ENCODE data around the gene TNFRSF21.
"Not testable (repeated sequence)": the region's sequence is repeated elsewhere in the genome, so short reads cannot be mapped to it uniquely, and the experiment has no call there.

The TNFRSF21 gene

GRCh38 chr6:47323887-47324286 is 14.2 kb upstream of the TNFRSF21 start:
- H3K4me3 ChIP-seq (ENCODE audit: control insufficient read depth, low read depth, low read length), result no peak overlapping the region
- TF ChIP-seq CTCF (IDR thresholded peaks at IDR 0.05; ENCODE audit: control insufficient read depth, insufficient read depth, low read depth, low read length, missing control alignments), result no peak
- DNase-seq (ENCODE audit: low read depth), result no peak

- H3K4me3 ChIP-seq (ENCODE audit: control insufficient read depth, low read depth, low read length), result no peak overlapping the region
- TF ChIP-seq CTCF (IDR thresholded peaks at IDR 0.05; ENCODE audit: control insufficient read depth, insufficient read depth, low read depth, low read length, missing control alignments), result no peak
- DNase-seq (ENCODE audit: low read depth), result no peak
Observed at GRCh38 chr6:47323321-47323720, 13.6 kb upstream of the TNFRSF21 start.

GRCh38 chr6:47321577-47321976 is 11.9 kb upstream of the TNFRSF21 start:
- no peak overlapping the region for H3K4me3 ChIP-seq (ENCODE audit: control insufficient read depth, low read depth, low read length)
- no peak for DNase-seq (ENCODE audit: low read depth)
- no peak for TF ChIP-seq CTCF (IDR thresholded peaks at IDR 0.05; ENCODE audit: control insufficient read depth, insufficient read depth, low read depth, low read length, missing control alignments)

- DNase-seq (ENCODE audit: low read depth), result no peak
- no peak for TF ChIP-seq CTCF (IDR thresholded peaks at IDR 0.05; ENCODE audit: control insufficient read depth, insufficient read depth, low read depth, low read length, missing control alignments)
- no peak overlapping the region for H3K4me3 ChIP-seq (ENCODE audit: control insufficient read depth, low read depth, low read length)
Observed at GRCh38 chr6:47319867-47320266, 10.2 kb upstream of the TNFRSF21 start.

- H3K4me3 ChIP-seq (ENCODE audit: control insufficient read depth, low read depth, low read length), result no peak overlapping the region
- DNase-seq (ENCODE audit: low read depth), result no peak
- no peak for TF ChIP-seq CTCF (IDR thresholded peaks at IDR 0.05; ENCODE audit: control insufficient read depth, insufficient read depth, low read depth, low read length, missing control alignments)
Observed at GRCh38 chr6:47319382-47319781, 9.7 kb upstream of the TNFRSF21 start.

GRCh38 chr6:47318236-47318989 is 8.7 kb upstream of the TNFRSF21 start:
- no peak for DNase-seq (ENCODE audit: low read depth)
- no peak for TF ChIP-seq CTCF (IDR thresholded peaks at IDR 0.05; ENCODE audit: control insufficient read depth, insufficient read depth, low read depth, low read length, missing control alignments)
- no peak overlapping the region for H3K4me3 ChIP-seq (ENCODE audit: control insufficient read depth, low read depth, low read length)

- H3K4me3 ChIP-seq (ENCODE audit: control insufficient read depth, low read depth, low read length); DNase-seq (ENCODE audit: low read depth): not testable (repeated sequence)
Observed at GRCh38 chr6:47315181-47315580, 5.5 kb upstream of the TNFRSF21 start.

All from AG09309 (cell line).